Skin epidermis (tissue), 12 donors: ENCODE results near the gene ERBB3.

ENCODE experiments used
- H3K27ac ChIP-seq, 21 experiments: fragments of 200-600 bp; sonication (generic) in 11 of 21; one replicate each; pipeline ENCODE4 v1.5.0; 2020; ENCODE audit warnings: mild to moderate bottlenecking in 3 of 21, inconsistent platforms in 2 of 21, moderate library complexity in 2 of 21
- H3K4me3 ChIP-seq, 7 experiments: fragments of 200-600 bp; sonication (generic) in 2 of 7; one replicate each; pipeline ENCODE4 v1.5.0; 2020; ENCODE audit warnings: inconsistent platforms in 2 of 7, mild to moderate bottlenecking in 2 of 7, moderate library complexity in 1 of 7

ERBB3 gene

GRCh38 chr12:56078427-56078826 is 1.5 kb upstream of the ERBB3 start:
- Histone ChIP-seq H3K4me3 (peak overlapping the region in 1 of 7 experiments; percentile 77), H3K27ac (peak overlapping the region in 13 of 21 experiments; percentile 73 to 93 (median 87))

- peak overlapping the region; percentile 38 to 77 (median 61) for H3K4me3 ChIP-seq
- peak overlapping the region; percentile 33 to 93 (median 86) for H3K27ac ChIP-seq
Measured at GRCh38 chr12:56078931-56079722, 838 bp upstream of the ERBB3 start.

GRCh38 chr12:56080556-56081138 is 682 bp downstream of the ERBB3 start:
- H3K27ac ChIP-seq, result peak overlapping the region in 20 of 21 experiments; percentile 68 to 93 (median 85)
- H3K4me3 ChIP-seq, result peak overlapping the region; percentile 38 to 77 (median 61)

- peak overlapping the region in 13 of 21 experiments; percentile 14 to 93 (median 87) for H3K27ac ChIP-seq
- peak overlapping the region; percentile 38 to 77 (median 61) for H3K4me3 ChIP-seq
Measured at GRCh38 chr12:56081393-56082347, 1.7 kb downstream of the ERBB3 start.

- peak overlapping the region in 6 of 21 experiments; percentile 8 to 93 (median 62) for H3K27ac ChIP-seq
- no peak overlapping the region for H3K4me3 ChIP-seq
Measured at GRCh38 chr12:56082382-56082781, 2.4 kb downstream of the ERBB3 start.

GRCh38 chr12:56082967-56083366 is 3.0 kb downstream of the ERBB3 start:
- H3K27ac ChIP-seq, result peak overlapping the region in 5 of 21 experiments; percentile 2 to 93 (median 43)
- no peak overlapping the region for H3K4me3 ChIP-seq

- H3K27ac ChIP-seq, result peak overlapping the region in 2 of 21 experiments; percentile 39 to 42
- no peak overlapping the region for H3K4me3 ChIP-seq
Measured at GRCh38 chr12:56084958-56085543, 5.1 kb downstream of the ERBB3 start.

- no peak overlapping the region for H3K4me3 ChIP-seq
- peak overlapping the region in 3 of 21 experiments; percentile 6 to 31 (median 9) for H3K27ac ChIP-seq
Measured at GRCh38 chr12:56086096-56086495, 6.1 kb downstream of the ERBB3 start.

- H3K27ac ChIP-seq, result peak overlapping the region in 6 of 21 experiments; percentile 6 to 37 (median 24)
- H3K4me3 ChIP-seq, result no peak overlapping the region
Measured at GRCh38 chr12:56086608-56087007, 6.6 kb downstream of the ERBB3 start.

- H3K27ac ChIP-seq, result peak overlapping the region in 6 of 21 experiments; percentile 6 to 52 (median 25)
- H3K4me3 ChIP-seq, result no peak overlapping the region
Measured at GRCh38 chr12:56087220-56087619, 7.3 kb downstream of the ERBB3 start.

- H3K27ac ChIP-seq, result no peak overlapping the region
- no peak overlapping the region for H3K4me3 ChIP-seq
Measured at GRCh38 chr12:56097738-56098137, 17.8 kb downstream of the ERBB3 start.

GRCh38 chr12:56098592-56098991 is 18.6 kb downstream of the ERBB3 start:
- no peak overlapping the region for H3K27ac ChIP-seq
- no peak overlapping the region for H3K4me3 ChIP-seq

GRCh38 chr12:56099787-56100186 is 19.8 kb downstream of the ERBB3 start:
- H3K4me3 ChIP-seq, result no peak overlapping the region
- peak overlapping the region in 2 of 21 experiments; percentile 16 to 32 for H3K27ac ChIP-seq

- Histone ChIP-seq H3K4me3 (no peak overlapping the region), H3K27ac (peak overlapping the region in 3 of 21 experiments; percentile 93 to 94 (median 94))
Measured at GRCh38 chr12:56101045-56101444, 21.1 kb downstream of the ERBB3 start.

GRCh38 chr12:56102683-56103065 is 22.7 kb downstream of the ERBB3 start:
- Histone ChIP-seq H3K4me3 (peak overlapping the region in 1 of 7 experiments; percentile 62), H3K27ac (peak overlapping the region in 12 of 21 experiments; percentile 8 to 98 (median 92))

- peak overlapping the region in 6 of 7 experiments; percentile 55 to 89 (median 61) for H3K4me3 ChIP-seq
- peak overlapping the region in 20 of 21 experiments; percentile 66 to 98 (median 90) for H3K27ac ChIP-seq
Measured at GRCh38 chr12:56103066-56103711, 23.2 kb downstream of the ERBB3 start.

GRCh38 chr12:56103823-56104108 is 23.8 kb downstream of the ERBB3 start:
- Histone ChIP-seq H3K4me3 (peak overlapping the region; percentile 55 to 89 (median 62)), H3K27ac (peak overlapping the region in 20 of 21 experiments; percentile 66 to 98 (median 90))

GRCh38 chr12:56104109-56104814 is 24.3 kb downstream of the ERBB3 start, which contains the start of gene PA2G4:
Gene PA2G4 (plus strand): TSS chr12:56104559. CDS start chr12:56104738, 179 bp downstream.
- peak within 1 kb of the TSS; percentile 65 to 98 (median 90) for H3K27ac ChIP-seq
- peak within 1 kb of the TSS; percentile 55 to 89 (median 62) for H3K4me3 ChIP-seq
